K562 (cell line): ENCODE results near the gene KLHL18. TPM values are rescaled to one million over a fixed set of nuclear protein-coding genes. Genes with fewer than 3 reads are reported as not detected.

Experiments used
- ARID2 ChIP-seq: fragments of 450-650 bp; IDR thresholded peaks from 2 replicates; pipeline ENCODE4 v1.6.1; 2017; ENCODE audit warnings: antibody characterized with exemption, mild to moderate bottlenecking
- ARID3A ChIP-seq: IDR thresholded peaks from 2 replicates; pipeline ENCODE4 v1.6.1; 2012; ENCODE audit warnings: low read depth, low read length, improper control_type of control experiment, borderline replicate concordance
- ATF6 ChIP-seq: sonication (generic); formaldehyde crosslinking; IDR thresholded peaks from 2 replicates; pipeline ENCODE4 v1.4.0; 2020; ENCODE audit warnings: mild to moderate bottlenecking, missing genetic modification reagents
- CBX5 ChIP-seq: IDR thresholded peaks from 2 replicates; pipeline ENCODE4 v1.6.1; 2014; ENCODE audit warnings: low read depth, borderline replicate concordance
- CSDE1 ChIP-seq, 2 experiments: fragments of 450-650 bp; IDR thresholded peaks; 2 replicates each; pipeline ENCODE4 v1.6.1; 2016; ENCODE audit warnings: mild to moderate bottlenecking in 1 of 2
- ETV5 ChIP-seq: sonication (generic); formaldehyde crosslinking; IDR thresholded peaks from 2 replicates; pipeline ENCODE4 v1.4.0; 2020; ENCODE audit warnings: low read depth, mild to moderate bottlenecking, missing genetic modification reagents
- FUS ChIP-seq: fragments of 200-400 bp; formaldehyde crosslinking; optimal IDR thresholded peaks from 2 replicates; pipeline ENCODE3; 2017; ENCODE audit warnings: low read depth, low read length
- HDAC6 ChIP-seq: IDR thresholded peaks from 2 replicates; pipeline ENCODE4 v1.6.1; 2012; ENCODE audit warnings: low read depth, mild to moderate bottlenecking, control low read depth, inconsistent platforms, low read length, moderate library complexity
- KLF10 ChIP-seq: fragments of 250-450 bp; sonication (Bioruptor Pico); IDR thresholded peaks from 2 replicates; pipeline ENCODE4 v1.6.1; 2021; ENCODE audit warnings: matching md5 sums
- NR2C1 ChIP-seq, 2 experiments: fragments of 450-650 bp; IDR thresholded peaks; 2 replicates each; pipeline ENCODE4 v1.6.1; 2017; ENCODE audit warnings: mild to moderate bottlenecking in 2 of 2, antibody characterized with exemption in 1 of 2, inconsistent platforms in 1 of 2, missing compliant biosample characterization in 1 of 2, missing genetic modification characterization in 1 of 2
- PCBP1 ChIP-seq: fragments of 200-400 bp; formaldehyde crosslinking; IDR thresholded peaks from 2 replicates; pipeline ENCODE4 v1.6.1; 2018; ENCODE audit warnings: mild to moderate bottlenecking, low read depth, low read length; ENCODE audit not compliant: poor library complexity, severe bottlenecking
- PHF8 ChIP-seq: fragments of 200-600 bp; sonication (generic); IDR thresholded peaks from 2 replicates; pipeline ENCODE4 v1.6.1; 2012; ENCODE audit warnings: mixed run types, mild to moderate bottlenecking, inconsistent platforms, low read length, moderate library complexity, borderline replicate concordance
- SMARCA5 ChIP-seq: fragments of 450-650 bp; IDR thresholded peaks from 2 replicates; pipeline ENCODE4 v1.6.1; 2016
- SMARCC2 ChIP-seq: fragments of 450-650 bp; IDR thresholded peaks from 2 replicates; pipeline ENCODE4 v1.6.1; 2017; ENCODE audit warnings: antibody characterized with exemption, moderate library complexity, mild to moderate bottlenecking, low read depth
- SMC3 ChIP-seq: conservative IDR thresholded peaks from 2 replicates; pipeline ENCODE4 v1.6.1; 2011; ENCODE audit warnings: low read depth, low read length, improper control_type of control experiment; ENCODE audit not compliant: insufficient read depth
- SRSF7 ChIP-seq: fragments of 200-400 bp; formaldehyde crosslinking; optimal IDR thresholded peaks from 2 replicates; pipeline ENCODE3; 2017; ENCODE audit warnings: mild to moderate bottlenecking, low read depth, low read length
- ZBED1 ChIP-seq: IDR thresholded peaks from 2 replicates; pipeline ENCODE4 v1.6.1; 2014
- ZEB2 ChIP-seq: fragments of 450-650 bp; IDR thresholded peaks from 2 replicates; pipeline ENCODE4 v1.6.1; 2016
- ZNF431 ChIP-seq: sonication (generic); formaldehyde crosslinking; IDR thresholded peaks from 2 replicates; pipeline ENCODE4 v1.8.0; 2022; ENCODE audit warnings: mild to moderate bottlenecking, missing genetic modification reagents
- ZNF592 ChIP-seq: fragments of 450-650 bp; IDR thresholded peaks from 2 replicates; pipeline ENCODE4 v1.6.1; 2017; ENCODE audit warnings: antibody characterized with exemption, mild to moderate bottlenecking
- polyA plus RNA-seq, 8 experiments: library from polyadenylated mRNA; depleted of rRNA in 4 of 8; stranded (reverse) in 5 of 8; unstranded in 3 of 8; fragments of >200 nt; fragmentation: Nextera tagmentation in 2 of 8; fragmentation: Illumina TruSeq in 1 of 8; extraction: Ambion mirVana in 2 of 8; extraction: Trizol in 1 of 8; gene quantifications; 2 replicates each; pipeline versions ENCODE4 v1.2.1 to v1.2.3, GENCODE V29; 2011 to 2014; ENCODE audit warnings: inconsistent platforms in 1 of 8, missing spikeins in 1 of 8
- total RNA-seq, 7 experiments: library from RNA; depleted of rRNA in 6 of 7; stranded (reverse); fragments of >200 nt in 6 of 7; fragmentation: Illumina TruSeq in 2 of 7; extraction: Trizol in 2 of 7; gene quantifications; 2 replicates each; pipeline versions ENCODE4 v1.2.1 to v1.2.3, GENCODE V29; 2011 to 2021; ENCODE audit warnings: low replicate concordance in 1 of 7

Gene KLHL18
- total and polyA plus RNA-seq, 9 of the 15 experiments (the other 6 are each of a cell fraction or from before 2014, with no cell fraction given): 26.7 to 97.5 (median 48.7) TPM

- TF ChIP-seq SMC3 (no peak), KLF10 (CRISPR knock-in tag) (no peak), SMARCA5 (no peak), NR2C1 (IDR thresholded peaks at IDR 0.05) (no peak; the same call in 1 of the 2 replicates), NR2C1 (tag; IDR thresholded peaks at IDR 0.05) (no peak), CBX5 (no peak), ATF6 (CRISPR knock-in tag) (no peak), ZNF431 (CRISPR knock-in tag) (no peak; the same call in 1 of the 2 replicates), SRSF7 (no peak), ARID3A (no peak), PCBP1 (no peak), ZNF592 (no peak), SMARCC2 (peak; percentile 98), HDAC6 (no peak), ARID2 (no peak), ETV5 (no peak), PHF8 (no peak; the same call in 1 of the 2 replicates), FUS (no peak), CSDE1 (IDR thresholded peaks at IDR 0.05) (no peak), ZBED1 (peak; percentile 45; the same call in 1 of the 2 replicates), ZEB2 (peak; percentile 93)
Observed at GRCh38 chr3:47347217-47347801, 64.6 kb downstream of the KLHL18 start (continued).
